GM19043 (cell line): Measurements from ENCODE around the gene CXCR4.
A peak's percentile ranks its signal among the peaks of the same experiment; 100 is the strongest.
"Not testable (repeated sequence)": the region's sequence is repeated elsewhere in the genome, so short reads cannot be mapped to it uniquely, and the experiment has no call there.

Experiments
- ATAC-seq: cut with Tn5 transposase; IDR thresholded peaks from one replicate; pipeline ENCODE4 v1.9.1; 2021; ENCODE audit warnings: low read depth; ENCODE audit not compliant: unreplicated experiment

The CXCR4 gene

GRCh38 chr2:136080114-136080513, 37.8 kb downstream of the CXCR4 start:
- ATAC-seq: no peak

GRCh38 chr2:136077107-136077506, 40.8 kb downstream of the CXCR4 start:
- ATAC-seq: no peak

GRCh38 chr2:136075476-136075875, 42.5 kb downstream of the CXCR4 start:
- ATAC-seq: no peak

GRCh38 chr2:136072621-136073020, 45.3 kb downstream of the CXCR4 start:
- ATAC-seq: no peak

- not testable (repeated sequence) for ATAC-seq
These were observed 46.1 kb downstream of the CXCR4 start for GRCh38 chr2:136071887-136072286.

- ATAC-seq: no peak
These were observed 47.0 kb downstream of the CXCR4 start for GRCh38 chr2:136070913-136071312.

- no peak for ATAC-seq
These were observed 48.2 kb downstream of the CXCR4 start for GRCh38 chr2:136069773-136070172.

- ATAC-seq: no peak
These were observed 49.2 kb downstream of the CXCR4 start for GRCh38 chr2:136068581-136069227.

GRCh38 chr2:136067897-136068580, 49.9 kb downstream of the CXCR4 start:
- ATAC-seq: no peak

GRCh38 chr2:136067459-136067858, 50.5 kb downstream of the CXCR4 start:
- ATAC-seq: no peak

GRCh38 chr2:136065907-136066306, 52.0 kb downstream of the CXCR4 start:
- peak; percentile 83 for ATAC-seq

- ATAC-seq: peak; percentile 3
These were observed 52.6 kb downstream of the CXCR4 start for GRCh38 chr2:136065384-136065783.
